Smooth muscle cell (in vitro differentiated cells): ENCODE data around the gene RNF157. TPM values are rescaled to one million over a fixed set of nuclear protein-coding genes. Genes with fewer than 3 reads are reported as not detected.
A peak's percentile ranks its signal among the peaks of the same experiment; 100 is the strongest.
"Not testable (repeated sequence)": the region's sequence is repeated elsewhere in the genome, so short reads cannot be mapped to it uniquely, and the experiment has no call there.

Experiments
- DNase-seq: peaks from one replicate; lab custom pipeline; 2025; ENCODE audit not compliant: unreplicated experiment; lab: John Stamatoyannopoulos, UW
- H2AFZ ChIP-seq: fragments of 200-600 bp; sonication (generic); 2 replicates; pipeline ENCODE4 v1.6.0; 2016; ENCODE audit warnings: antibody characterized with exemption, low read depth, mild to moderate bottlenecking
- H3F3A ChIP-seq: fragments of 200-600 bp; sonication (generic); 2 replicates; pipeline ENCODE4 v1.6.0; 2017; ENCODE audit warnings: antibody characterized with exemption, low read depth
- H3K27ac ChIP-seq: fragments of 200-600 bp; sonication (generic); 2 replicates; pipeline ENCODE4 v1.5.1; 2016; ENCODE audit warnings: low read depth, mild to moderate bottlenecking
- H3K27me3 ChIP-seq: fragments of 200-600 bp; sonication (generic); 2 replicates; pipeline ENCODE4 v1.6.1; 2016; ENCODE audit warnings: low read depth, mild to moderate bottlenecking
- H3K36me3 ChIP-seq: fragments of 200-600 bp; sonication (generic); 2 replicates; pipeline ENCODE4 v1.5.1; 2016; ENCODE audit warnings: low read depth
- H3K4me1 ChIP-seq: fragments of 200-600 bp; sonication (generic); 2 replicates; pipeline ENCODE4 v1.5.1; 2016; ENCODE audit warnings: low read depth
- H3K4me2 ChIP-seq: fragments of 200-600 bp; sonication (generic); 2 replicates; pipeline ENCODE4 v1.6.0; 2016; ENCODE audit warnings: mild to moderate bottlenecking
- H3K4me3 ChIP-seq: fragments of 200-600 bp; sonication (generic); 2 replicates; pipeline ENCODE4 v1.5.1; 2016; ENCODE audit warnings: mild to moderate bottlenecking
- H3K79me2 ChIP-seq: fragments of 200-600 bp; sonication (generic); 2 replicates; pipeline ENCODE4 v1.6.0; 2016; ENCODE audit warnings: low read depth, mild to moderate bottlenecking
- H3K9ac ChIP-seq: fragments of 200-600 bp; sonication (generic); 2 replicates; pipeline ENCODE4 v1.6.0; 2016; ENCODE audit warnings: low read depth
- H3K9me3 ChIP-seq: fragments of 200-600 bp; sonication (generic); replicated peaks from 2 replicates; pipeline ENCODE4 v1.5.1; 2016; ENCODE audit warnings: low read depth
- H4K20me1 ChIP-seq: fragments of 200-600 bp; sonication (generic); 2 replicates; pipeline ENCODE4 v1.6.0; 2016; ENCODE audit warnings: low read depth
- WGBS: methylation state at CpG from one replicate; pipeline ENCODE4 v1.1.7; 2016; ENCODE audit warnings: low lambda C conversion rate; 5-methylcytosine and 5-hydroxymethylcytosine counted together
- polyA plus RNA-seq: library from polyadenylated mRNA; unstranded; fragments of >200 nt; fragmentation: Nextera tagmentation; extraction: Ambion mirVana; gene quantifications from 2 replicates; pipeline ENCODE4 v1.2.1, GENCODE V29; 2016
- total RNA-seq: library from RNA; depleted of rRNA; stranded (reverse); fragments of >200 nt; gene quantifications from 2 replicates; pipeline ENCODE4 v1.2.3, GENCODE V29; 2014
- TF ChIP-seq, protein P1 (sequence below): fragments of 200-600 bp; sonication (generic); IDR thresholded peaks from 2 replicates; pipeline ENCODE4 v1.5.1; 2017; ENCODE audit warnings: borderline replicate concordance, mild to moderate bottlenecking, antibody characterized with exemption; ENCODE audit not compliant: insufficient read depth, poor library complexity, severe bottlenecking

Gene RNF157
- total and polyA plus RNA-seq, 2 experiments from 2014 or later = 0.09 to 0.63 TPM

- Histone ChIP-seq H3K36me3 (no peaks in the 10 kb centered on the region), H4K20me1 (no peaks in the 10 kb centered on the region), H3K9me3 (no peaks in the 10 kb centered on the region), H3K4me2 (no peak overlapping the region), H3K27ac (no peak overlapping the region), H2AFZ (no peak overlapping the region), H3K4me1 (no peaks in the 10 kb centered on the region), H3K79me2 (no peaks in the 10 kb centered on the region), H3K4me3 (no peak overlapping the region), H3K27me3 (no peaks in the 10 kb centered on the region), H3K9ac (no peak overlapping the region), H3F3A (peaks cover 4% of the 10 kb centered on the region)
- DNase-seq = no peak
- TF ChIP-seq, protein P1, sequence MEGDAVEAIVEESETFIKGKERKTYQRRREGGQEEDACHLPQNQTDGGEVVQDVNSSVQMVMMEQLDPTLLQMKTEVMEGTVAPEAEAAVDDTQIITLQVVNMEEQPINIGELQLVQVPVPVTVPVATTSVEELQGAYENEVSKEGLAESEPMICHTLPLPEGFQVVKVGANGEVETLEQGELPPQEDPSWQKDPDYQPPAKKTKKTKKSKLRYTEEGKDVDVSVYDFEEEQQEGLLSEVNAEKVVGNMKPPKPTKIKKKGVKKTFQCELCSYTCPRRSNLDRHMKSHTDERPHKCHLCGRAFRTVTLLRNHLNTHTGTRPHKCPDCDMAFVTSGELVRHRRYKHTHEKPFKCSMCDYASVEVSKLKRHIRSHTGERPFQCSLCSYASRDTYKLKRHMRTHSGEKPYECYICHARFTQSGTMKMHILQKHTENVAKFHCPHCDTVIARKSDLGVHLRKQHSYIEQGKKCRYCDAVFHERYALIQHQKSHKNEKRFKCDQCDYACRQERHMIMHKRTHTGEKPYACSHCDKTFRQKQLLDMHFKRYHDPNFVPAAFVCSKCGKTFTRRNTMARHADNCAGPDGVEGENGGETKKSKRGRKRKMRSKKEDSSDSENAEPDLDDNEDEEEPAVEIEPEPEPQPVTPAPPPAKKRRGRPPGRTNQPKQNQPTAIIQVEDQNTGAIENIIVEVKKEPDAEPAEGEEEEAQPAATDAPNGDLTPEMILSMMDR = no peak
- WGBS = 95% methylated on average over 7 of the region's 7 CpGs
These were observed 13.5 kb upstream of the RNF157 start for GRCh38 chr17:76253841-76254240.

DNA sequence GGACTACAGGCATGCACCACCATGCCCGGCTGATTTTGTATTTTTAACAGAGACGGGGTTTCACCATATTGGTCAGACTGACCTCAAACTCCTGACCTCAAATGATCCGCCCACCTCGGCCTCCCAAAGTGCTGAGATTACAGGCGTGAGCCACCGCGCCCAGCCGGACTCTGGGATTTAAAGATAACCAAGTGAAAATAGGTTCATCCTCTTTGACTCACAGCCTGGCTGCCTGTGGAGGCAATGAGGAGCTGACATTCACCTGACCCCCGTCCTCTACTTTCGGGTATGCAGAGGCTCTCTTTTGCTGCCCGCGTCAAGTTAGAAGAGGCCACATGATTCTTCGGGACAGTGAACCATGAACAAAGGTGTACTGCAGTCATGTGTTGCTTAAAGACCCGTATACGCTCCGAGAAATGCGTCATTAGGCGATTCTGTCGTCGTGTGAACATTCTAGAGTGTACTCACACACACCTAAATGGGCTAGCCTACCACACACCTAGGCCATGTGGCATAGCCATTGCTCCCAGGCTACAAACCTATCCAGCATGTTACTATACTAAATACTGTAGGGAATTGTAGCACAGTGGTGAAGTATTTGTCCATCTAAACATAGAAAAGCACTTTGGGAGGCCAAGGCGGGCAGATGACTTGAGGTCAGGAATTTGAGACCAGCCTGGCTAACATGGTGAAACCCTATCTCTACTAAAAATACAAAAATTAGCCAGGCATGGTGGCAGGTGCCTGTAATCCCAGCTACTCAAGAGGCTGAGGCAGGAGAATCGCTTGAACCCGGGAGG lies 12.9 kb upstream of the RNF157 start:
- H3K36me3 ChIP-seq, H3K9me3 ChIP-seq, H3K4me1 ChIP-seq, H4K20me1 ChIP-seq, H2AFZ ChIP-seq, H3K9ac ChIP-seq, H3K79me2 ChIP-seq, H3F3A ChIP-seq, H3K4me3 ChIP-seq, H3K27me3 ChIP-seq, DNase-seq: not testable (repeated sequence)
- Histone ChIP-seq H3K27ac (peak overlapping the region; percentile 61), H3K4me2 (peak overlapping the region; percentile 26)
- WGBS = 90% methylated on average over 23 of the region's 23 CpGs

DNA sequence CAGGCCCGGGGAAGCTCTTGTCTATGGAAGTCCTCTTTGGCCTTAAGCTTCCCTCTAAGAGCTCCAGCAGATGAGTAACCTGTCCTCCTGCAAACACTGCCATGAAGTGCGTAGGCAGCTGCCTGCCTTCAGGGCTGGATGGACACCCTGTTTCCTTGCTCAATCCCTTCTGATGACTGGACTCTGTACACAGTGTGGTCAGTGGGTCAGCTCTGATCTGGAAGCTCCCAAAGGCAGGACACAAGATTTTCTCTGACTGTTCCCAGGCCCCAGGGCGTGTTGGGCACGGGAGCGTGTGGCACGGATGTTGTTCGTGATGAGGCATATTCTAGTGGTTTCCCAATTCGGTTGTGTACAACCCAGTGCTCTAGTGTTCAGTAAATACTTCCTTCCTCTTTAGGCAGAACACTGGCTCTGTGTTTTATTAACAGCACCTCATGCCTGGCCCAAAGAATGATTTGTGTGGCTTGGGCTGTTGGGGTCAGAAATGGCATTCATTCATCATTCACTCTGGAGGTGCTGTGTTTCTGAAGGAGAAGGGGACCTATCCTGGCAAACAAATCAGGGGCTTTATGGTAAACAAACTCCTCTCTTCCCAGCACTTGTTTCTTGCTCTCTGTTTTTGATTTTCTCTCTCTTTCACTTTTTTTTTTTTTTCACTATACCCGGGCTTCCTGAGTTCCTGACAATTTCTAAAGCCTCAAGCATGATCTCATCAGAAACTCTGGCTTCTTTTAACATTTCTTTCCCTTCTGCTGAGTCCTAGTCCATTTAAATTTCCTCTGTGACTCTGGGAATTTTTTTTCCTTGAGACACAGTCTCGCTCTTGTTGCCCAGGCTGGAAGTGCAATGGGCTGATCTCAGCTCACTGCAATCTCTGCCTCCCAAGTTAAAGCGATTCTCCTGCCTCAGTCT lies 12.0 kb upstream of the RNF157 start:
- Histone ChIP-seq H3K27me3 (no peaks in the 10 kb centered on the region), H4K20me1 (no peaks in the 10 kb centered on the region), H3K4me2 (peak overlapping the region; percentile 26), H2AFZ (no peak overlapping the region), H3F3A (peaks cover 4% of the 10 kb centered on the region), H3K4me3 (no peak overlapping the region), H3K4me1 (no peaks in the 10 kb centered on the region), H3K9me3 (no peaks in the 10 kb centered on the region), H3K9ac (no peak overlapping the region), H3K36me3 (no peaks in the 10 kb centered on the region), H3K79me2 (no peaks in the 10 kb centered on the region), H3K27ac (peak overlapping the region; percentile 61)
- 37% methylated on average over 11 of the region's 11 CpGs for WGBS
- no peak for DNase-seq
- TF ChIP-seq, protein P1 = no peak

- Histone ChIP-seq H3K79me2 (no peaks in the 10 kb centered on the region), H4K20me1 (no peaks in the 10 kb centered on the region), H3K9ac (no peak overlapping the region), H3K9me3 (no peaks in the 10 kb centered on the region), H2AFZ (no peak overlapping the region), H3K4me1 (no peaks in the 10 kb centered on the region), H3K4me2 (no peak overlapping the region), H3K4me3 (no peak overlapping the region), H3F3A (peaks cover 4% of the 10 kb centered on the region), H3K36me3 (no peaks in the 10 kb centered on the region), H3K27ac (no peak overlapping the region), H3K27me3 (no peaks in the 10 kb centered on the region)
- no peak for DNase-seq
- 90% methylated on average over 8 of the region's 8 CpGs for WGBS
- TF ChIP-seq, protein P1 = no peak
These were observed 11.3 kb upstream of the RNF157 start for GRCh38 chr17:76251478-76252039.
